ENCODE measurements around the gene ACOT6.
A peak's percentile ranks its signal among the peaks of the same experiment; 100 is the strongest.
"Not testable (repeated sequence)": the region's sequence is repeated elsewhere in the genome, so short reads cannot be mapped to it uniquely, and the experiment has no call there.

ACOT6 gene

DNA sequence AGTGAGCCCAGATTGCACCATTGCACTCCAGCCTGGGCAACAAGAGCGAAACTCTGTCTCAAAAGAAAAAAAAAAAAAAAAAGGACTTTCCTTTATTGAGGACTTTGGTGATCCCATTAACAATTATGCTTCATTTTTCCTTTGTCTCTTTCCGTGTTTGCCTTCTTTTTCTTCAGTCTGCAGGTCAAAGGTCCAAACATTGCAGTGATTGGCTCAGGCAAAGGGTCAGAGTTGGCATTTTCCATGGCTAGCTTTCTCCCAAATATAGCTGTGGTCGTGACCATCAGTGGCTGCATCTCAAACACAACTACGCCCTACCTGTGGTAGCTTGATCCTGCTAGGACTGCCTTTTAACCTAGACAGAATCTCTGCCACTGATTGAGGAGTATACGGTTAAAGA, 25.5 kb downstream of the ACOT6 start:
- TF ChIP-seq, protein P1, sequence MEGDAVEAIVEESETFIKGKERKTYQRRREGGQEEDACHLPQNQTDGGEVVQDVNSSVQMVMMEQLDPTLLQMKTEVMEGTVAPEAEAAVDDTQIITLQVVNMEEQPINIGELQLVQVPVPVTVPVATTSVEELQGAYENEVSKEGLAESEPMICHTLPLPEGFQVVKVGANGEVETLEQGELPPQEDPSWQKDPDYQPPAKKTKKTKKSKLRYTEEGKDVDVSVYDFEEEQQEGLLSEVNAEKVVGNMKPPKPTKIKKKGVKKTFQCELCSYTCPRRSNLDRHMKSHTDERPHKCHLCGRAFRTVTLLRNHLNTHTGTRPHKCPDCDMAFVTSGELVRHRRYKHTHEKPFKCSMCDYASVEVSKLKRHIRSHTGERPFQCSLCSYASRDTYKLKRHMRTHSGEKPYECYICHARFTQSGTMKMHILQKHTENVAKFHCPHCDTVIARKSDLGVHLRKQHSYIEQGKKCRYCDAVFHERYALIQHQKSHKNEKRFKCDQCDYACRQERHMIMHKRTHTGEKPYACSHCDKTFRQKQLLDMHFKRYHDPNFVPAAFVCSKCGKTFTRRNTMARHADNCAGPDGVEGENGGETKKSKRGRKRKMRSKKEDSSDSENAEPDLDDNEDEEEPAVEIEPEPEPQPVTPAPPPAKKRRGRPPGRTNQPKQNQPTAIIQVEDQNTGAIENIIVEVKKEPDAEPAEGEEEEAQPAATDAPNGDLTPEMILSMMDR (IDR thresholded peaks at IDR 0.05; ENCODE audit: low read depth, low read length, missing control alignments): no peak
- DNase-seq (ENCODE audit: extremely low read depth, low read depth): no peak
- H3K4me3 ChIP-seq (replicated peaks; ENCODE audit: low read depth, low read length): no peak overlapping the region

DNA sequence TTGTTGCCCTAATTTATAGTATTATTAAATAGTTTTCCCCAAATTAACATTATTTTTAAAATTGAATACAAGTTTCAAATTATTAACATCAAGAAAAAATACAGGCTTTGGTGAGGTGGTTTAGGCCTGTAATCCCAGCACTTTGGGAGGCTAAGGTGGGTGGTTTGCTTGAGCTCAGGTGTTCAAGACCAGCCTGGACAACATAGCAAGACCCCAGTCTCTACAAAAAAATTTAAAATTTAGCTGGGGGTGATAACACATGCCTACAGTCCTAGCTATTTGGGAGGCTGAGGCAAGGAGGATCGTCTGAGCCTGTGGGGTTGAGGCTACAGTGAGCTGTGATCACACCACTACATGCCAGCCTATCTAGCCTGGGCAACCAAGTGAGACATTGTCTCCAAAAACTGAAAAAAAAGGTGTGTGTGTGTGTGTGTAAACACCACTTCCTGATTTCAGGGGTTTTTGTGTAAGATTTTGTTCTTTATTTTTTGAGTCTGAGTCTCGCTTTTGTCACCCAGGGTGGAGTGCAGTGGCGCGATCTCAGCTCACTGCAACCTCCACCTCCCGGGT, 28.6 kb downstream of the ACOT6 start:
- no peak overlapping the region for H3K4me3 ChIP-seq (replicated peaks; ENCODE audit: low read depth, low read length)
- DNase-seq (ENCODE audit: extremely low read depth, low read depth): no peak
- TF ChIP-seq, protein P1 (IDR thresholded peaks at IDR 0.05; ENCODE audit: low read depth, low read length, missing control alignments): no peak

DNA sequence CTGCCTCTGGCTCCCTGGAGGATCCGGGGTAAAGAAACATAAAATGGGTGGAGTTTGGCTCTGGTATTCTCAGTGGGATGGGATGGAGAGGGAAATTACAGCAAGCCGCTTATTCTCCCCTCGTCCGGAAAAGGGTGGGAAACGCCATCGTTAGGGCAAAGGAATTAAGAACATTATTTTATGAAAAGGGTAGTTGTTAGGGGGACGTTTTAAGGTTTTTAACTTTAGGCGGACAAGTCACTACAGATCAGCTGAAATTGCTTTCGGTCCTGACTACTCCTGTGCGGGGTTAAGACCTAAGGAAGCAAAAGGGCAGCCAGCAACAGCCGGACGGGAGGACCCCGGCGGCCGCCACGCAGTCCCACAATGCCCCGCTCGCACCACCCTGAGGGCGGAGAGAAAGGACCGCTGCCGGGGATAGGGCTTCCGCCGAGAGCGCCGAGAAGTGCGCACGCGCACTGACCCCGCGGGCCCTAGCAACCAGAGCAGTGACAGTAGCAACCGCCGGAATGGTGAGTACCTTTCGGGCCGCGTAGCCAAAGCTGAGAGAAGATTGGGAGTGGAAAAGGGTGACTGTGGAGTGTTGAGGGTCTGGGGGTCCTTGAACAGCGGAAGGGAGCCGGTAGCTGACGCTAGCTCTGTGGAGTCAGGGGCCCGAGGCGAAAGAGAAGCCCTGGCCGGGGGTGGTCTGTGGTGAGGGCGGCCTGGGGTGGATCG, 32.4 kb downstream of the ACOT6 start, which contains the start of gene DNAL1:
DNAL1 (plus strand) TSS at position 456 of the 717 bp plus-strand sequence; CDS start at position 510, 54 bp downstream.
- TF ChIP-seq, protein P1 (IDR thresholded peaks at IDR 0.05; ENCODE audit: low read depth, low read length, missing control alignments): no peak
- DNase-seq (ENCODE audit: extremely low read depth, low read depth): peak; percentile 73
- H3K4me3 ChIP-seq (replicated peaks; ENCODE audit: low read depth, low read length): peak within 1 kb of the TSS; percentile 90

DNA sequence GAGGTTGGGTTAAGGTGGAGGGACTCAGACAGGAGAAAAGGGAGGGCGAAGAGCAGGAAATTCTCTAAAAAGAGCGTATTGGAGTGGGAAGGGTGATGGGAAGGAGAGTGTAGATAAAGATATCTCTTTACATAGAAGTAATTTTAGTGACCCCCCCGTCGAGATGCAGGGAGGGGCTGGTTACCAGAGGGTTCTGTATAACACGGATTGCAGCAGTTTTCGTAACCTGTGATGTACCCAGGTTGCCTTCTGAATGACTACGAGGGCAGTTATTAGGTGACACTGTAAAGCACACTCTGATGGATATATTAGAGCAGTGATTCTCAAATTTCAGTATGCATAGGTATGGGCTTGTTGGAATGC, 32.9 kb downstream of the ACOT6 start:
- DNase-seq (ENCODE audit: extremely low read depth, low read depth): no peak

DNA sequence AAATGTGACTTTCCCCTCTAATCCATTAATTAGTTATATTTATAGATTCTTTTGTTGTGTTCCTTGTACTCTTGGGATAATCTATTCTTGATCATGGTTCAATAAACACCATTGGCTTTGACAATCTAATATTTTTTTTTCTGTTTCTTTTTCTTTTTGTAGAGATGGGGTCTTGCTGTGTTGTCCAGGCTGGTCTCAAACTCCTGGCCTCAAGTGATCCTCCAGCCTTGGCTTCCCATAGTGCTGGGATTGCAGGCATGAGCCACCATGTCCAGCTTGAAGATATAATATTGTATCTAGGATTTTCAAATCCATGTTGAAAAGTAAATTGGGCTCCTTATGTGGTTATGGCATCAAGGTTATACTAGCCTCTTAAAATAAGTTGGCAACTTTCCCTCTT, 38.7 kb downstream of the ACOT6 start:
- no peak overlapping the region for H3K4me3 ChIP-seq (replicated peaks; ENCODE audit: low read depth, low read length)
- no peak for DNase-seq (ENCODE audit: extremely low read depth, low read depth)
- TF ChIP-seq, protein P1 (IDR thresholded peaks at IDR 0.05; ENCODE audit: low read depth, low read length, missing control alignments): no peak

More for the DNA sequence above, 32.9 kb downstream of the ACOT6 start:
- H3K4me3 ChIP-seq (replicated peaks; ENCODE audit: low read depth, low read length): peak overlapping the region; percentile 90
- TF ChIP-seq, protein P1 (IDR thresholded peaks at IDR 0.05; ENCODE audit: low read depth, low read length, missing control alignments): no peak

DNA sequence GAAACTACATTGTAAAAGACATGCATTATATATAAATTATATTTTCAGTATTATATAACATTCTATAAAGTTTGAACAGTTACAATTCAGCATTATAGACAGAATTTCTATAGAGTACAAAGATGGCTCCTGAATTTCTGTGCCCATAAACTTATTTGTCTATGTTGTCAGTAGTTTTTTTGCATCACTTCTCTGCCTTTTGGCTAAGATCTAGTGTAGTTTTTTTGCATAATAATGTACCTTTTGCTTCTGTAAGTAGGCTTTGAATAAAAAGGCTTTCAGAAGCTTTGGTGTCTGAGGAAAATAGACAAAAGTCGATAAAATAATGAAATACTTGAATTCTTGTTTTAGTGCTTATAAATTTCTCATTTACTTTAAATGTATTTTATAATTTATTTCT, 43.5 kb downstream of the ACOT6 start:
- TF ChIP-seq, protein P1 (IDR thresholded peaks at IDR 0.05; ENCODE audit: low read depth, low read length, missing control alignments): no peak
- no peak overlapping the region for H3K4me3 ChIP-seq (replicated peaks; ENCODE audit: low read depth, low read length)
- DNase-seq (ENCODE audit: extremely low read depth, low read depth): no peak

DNA sequence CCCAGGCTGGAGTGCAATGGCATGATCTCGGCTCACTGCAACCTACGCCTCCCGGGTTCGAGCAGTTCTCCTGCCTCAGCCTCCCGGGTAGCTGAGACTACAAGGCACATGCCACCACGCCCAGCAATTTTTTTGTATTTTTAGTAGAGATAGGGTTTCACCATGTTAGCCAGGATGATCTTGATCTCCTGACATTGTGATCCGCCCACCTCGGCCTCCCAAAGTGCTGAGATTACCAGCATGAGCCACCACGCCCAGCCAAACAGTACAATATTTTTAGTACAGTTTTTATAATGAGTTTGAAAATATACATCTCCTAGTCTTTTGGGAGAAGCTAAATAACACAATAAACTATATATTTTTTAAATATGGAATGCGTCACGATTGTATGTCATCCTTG, 46.9 kb downstream of the ACOT6 start:
- not testable (repeated sequence) for DNase-seq (ENCODE audit: extremely low read depth, low read depth); H3K4me3 ChIP-seq (replicated peaks; ENCODE audit: low read depth, low read length)
